ENCODE measurements around the gene TTL.
"Not testable (repeated sequence)": the region's sequence is repeated elsewhere in the genome, so short reads cannot be mapped to it uniquely, and the experiment has no call there.

The TTL gene

DNA sequence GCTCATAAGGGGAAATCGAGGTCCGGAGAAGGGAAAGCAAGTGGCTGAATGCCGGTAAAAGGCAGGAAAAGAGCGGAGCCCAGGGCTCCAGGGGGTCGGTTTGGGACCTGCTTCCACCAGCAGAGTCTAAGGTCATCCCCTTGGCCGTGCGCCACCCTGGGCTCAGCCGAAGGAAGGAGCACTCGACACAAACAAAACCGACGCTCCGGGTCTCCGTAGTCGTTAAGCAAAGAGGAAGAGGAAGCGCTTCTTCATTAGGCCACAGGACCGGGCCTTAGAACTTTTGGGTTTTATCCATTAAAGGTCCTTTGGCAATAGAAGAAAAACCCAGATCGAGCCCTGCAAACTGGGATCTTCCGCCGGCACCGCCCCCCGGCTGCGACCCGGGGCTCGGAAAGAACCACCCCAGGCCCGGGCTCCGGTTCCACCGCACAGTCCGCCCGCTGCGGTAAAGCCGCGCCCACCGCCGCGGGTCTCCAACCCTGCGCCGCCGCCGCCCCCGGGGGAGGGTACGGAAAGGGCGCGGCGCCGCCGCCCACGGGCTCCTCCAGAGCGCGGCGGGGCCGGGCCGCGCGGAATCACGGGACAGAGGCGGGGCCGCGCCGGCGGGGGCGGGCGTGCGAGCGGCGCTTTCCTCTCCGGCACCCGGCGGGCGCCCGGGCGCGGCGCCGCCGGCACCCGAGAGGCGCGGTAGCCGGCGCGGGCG is at the start of gene TTL:
TSS of gene TTL (plus strand) at position 629 of the 706 bp plus-strand sequence. CDS start 189 bp downstream, outside the sequence.
- H3K27ac ChIP-seq (ENCODE audit: low read depth, low read length) = peak within 1 kb of the TSS; percentile 82
- H3K9ac ChIP-seq (ENCODE audit: low read length) = peak within 1 kb of the TSS; percentile 50
- H3K36me3 ChIP-seq (ENCODE audit: control insufficient read depth, insufficient read depth, low read length) = no peaks in the 10 kb centered on the region

DNA sequence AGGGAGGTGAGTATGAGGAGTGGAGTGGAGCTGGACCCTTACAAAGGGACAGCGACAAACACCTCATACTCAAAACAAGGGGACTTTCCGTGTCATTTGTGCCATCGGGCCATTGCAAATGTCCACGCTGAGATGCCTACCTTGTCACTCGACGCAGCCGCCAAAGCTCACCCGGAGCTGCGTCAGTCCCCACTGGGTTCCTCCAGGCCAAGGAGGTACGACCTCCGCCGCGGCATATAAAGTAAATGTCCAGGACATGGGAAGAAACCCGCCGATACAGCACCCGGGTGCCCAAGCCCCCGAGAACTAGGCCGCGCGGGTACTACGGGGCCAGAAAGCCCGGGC is 49.6 kb upstream of the TTL start:
- Histone ChIP-seq H3K27ac (ENCODE audit: low read depth, low read length) (peak overlapping the region; percentile 56), H3K4me3 (ENCODE audit: low read length) (peak overlapping the region; percentile 58)
- not testable (repeated sequence) for H3K27me3 ChIP-seq (ENCODE audit: control insufficient read depth, insufficient read depth, low read length); H3K9ac ChIP-seq (ENCODE audit: low read length); H3K36me3 ChIP-seq (ENCODE audit: control insufficient read depth, insufficient read depth, low read length); H3K4me1 ChIP-seq (ENCODE audit: control insufficient read depth, insufficient read depth, low read length)

More for the DNA sequence above, at the start of gene TTL:
- H3K27me3 ChIP-seq (ENCODE audit: control insufficient read depth, insufficient read depth, low read length) = no peaks in the 10 kb centered on the region
- H3K4me1 ChIP-seq (ENCODE audit: control insufficient read depth, insufficient read depth, low read length) = no peaks in the 10 kb centered on the region
- peak within 1 kb of the TSS; percentile 89 for H3K4me3 ChIP-seq (ENCODE audit: low read length)

DNA sequence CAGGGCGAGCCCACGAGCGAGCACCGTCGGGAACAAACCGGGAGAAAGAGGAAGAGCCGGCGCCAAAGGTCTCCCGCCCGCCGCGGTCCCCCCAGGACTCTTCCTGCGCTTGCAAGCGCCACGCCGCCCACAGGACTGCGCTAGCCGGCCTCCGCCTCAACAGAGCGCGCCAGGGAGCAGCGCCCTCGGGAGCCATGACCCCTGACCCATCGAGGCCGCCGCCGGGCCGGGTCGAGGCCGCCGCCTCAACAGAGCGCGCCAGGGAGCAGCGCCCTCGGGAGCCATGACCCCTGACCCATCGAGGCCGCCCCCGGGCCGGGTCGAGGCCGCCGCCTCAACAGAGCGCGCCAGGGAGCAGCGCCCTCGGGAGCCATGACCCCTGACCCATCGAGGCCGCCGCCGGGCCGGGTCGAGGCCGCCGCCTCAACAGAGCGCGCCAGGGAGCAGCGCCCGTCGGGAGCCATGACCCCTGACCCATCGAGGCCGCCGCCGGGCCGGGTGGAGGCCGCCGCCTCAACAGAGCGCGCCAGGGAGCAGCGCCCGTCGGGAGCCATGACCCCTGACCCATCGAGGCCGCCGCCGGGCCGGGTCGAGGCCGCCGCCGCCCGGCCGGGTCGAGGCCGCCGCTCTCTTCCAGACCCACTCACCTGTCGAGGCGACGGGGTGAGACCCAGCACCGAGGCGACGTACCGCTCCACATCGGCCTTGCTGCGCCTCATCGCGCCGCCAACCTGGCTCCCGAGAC is 49.0 kb upstream of the TTL start:
- not testable (repeated sequence) for H3K36me3 ChIP-seq (ENCODE audit: control insufficient read depth, insufficient read depth, low read length); H3K9ac ChIP-seq (ENCODE audit: low read length); H3K4me1 ChIP-seq (ENCODE audit: control insufficient read depth, insufficient read depth, low read length); H3K27me3 ChIP-seq (ENCODE audit: control insufficient read depth, insufficient read depth, low read length)
- Histone ChIP-seq H3K27ac (ENCODE audit: low read depth, low read length) (peak overlapping the region; percentile 61), H3K4me3 (ENCODE audit: low read length) (peak overlapping the region; percentile 58)

DNA sequence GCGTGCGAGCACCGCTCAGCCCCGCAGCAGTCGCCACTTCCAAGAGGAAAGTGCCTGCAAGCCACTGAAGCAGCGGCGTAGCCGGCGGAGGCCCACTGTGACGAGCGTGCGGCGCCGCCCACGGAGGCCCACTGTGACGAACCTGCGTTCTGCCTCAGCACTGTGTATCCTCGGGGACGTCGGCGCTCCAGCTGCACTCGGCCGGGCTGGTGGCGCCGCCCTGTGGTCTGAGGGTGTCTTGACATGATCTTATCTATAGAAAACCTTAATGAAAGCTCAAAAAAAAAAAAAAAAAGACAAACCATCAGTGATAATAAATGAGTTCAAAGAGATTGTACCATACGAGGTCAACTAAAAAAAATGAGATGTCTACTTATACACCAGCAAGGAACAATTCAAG is 48.5 kb upstream of the TTL start, which contains the start of gene RGPD8:
TSS of gene RGPD8 (minus strand) at position 166 of the 400 bp plus-strand sequence. CDS start 192 bp downstream, outside the sequence.
- H3K27me3 ChIP-seq (ENCODE audit: control insufficient read depth, insufficient read depth, low read length); H3K4me1 ChIP-seq (ENCODE audit: control insufficient read depth, insufficient read depth, low read length); H3K9ac ChIP-seq (ENCODE audit: low read length); H3K36me3 ChIP-seq (ENCODE audit: control insufficient read depth, insufficient read depth, low read length): not testable (repeated sequence)
- Histone ChIP-seq H3K27ac (ENCODE audit: low read depth, low read length) (peak within 1 kb of the TSS; percentile 61), H3K4me3 (ENCODE audit: low read length) (peak within 1 kb of the TSS; percentile 58)

DNA sequence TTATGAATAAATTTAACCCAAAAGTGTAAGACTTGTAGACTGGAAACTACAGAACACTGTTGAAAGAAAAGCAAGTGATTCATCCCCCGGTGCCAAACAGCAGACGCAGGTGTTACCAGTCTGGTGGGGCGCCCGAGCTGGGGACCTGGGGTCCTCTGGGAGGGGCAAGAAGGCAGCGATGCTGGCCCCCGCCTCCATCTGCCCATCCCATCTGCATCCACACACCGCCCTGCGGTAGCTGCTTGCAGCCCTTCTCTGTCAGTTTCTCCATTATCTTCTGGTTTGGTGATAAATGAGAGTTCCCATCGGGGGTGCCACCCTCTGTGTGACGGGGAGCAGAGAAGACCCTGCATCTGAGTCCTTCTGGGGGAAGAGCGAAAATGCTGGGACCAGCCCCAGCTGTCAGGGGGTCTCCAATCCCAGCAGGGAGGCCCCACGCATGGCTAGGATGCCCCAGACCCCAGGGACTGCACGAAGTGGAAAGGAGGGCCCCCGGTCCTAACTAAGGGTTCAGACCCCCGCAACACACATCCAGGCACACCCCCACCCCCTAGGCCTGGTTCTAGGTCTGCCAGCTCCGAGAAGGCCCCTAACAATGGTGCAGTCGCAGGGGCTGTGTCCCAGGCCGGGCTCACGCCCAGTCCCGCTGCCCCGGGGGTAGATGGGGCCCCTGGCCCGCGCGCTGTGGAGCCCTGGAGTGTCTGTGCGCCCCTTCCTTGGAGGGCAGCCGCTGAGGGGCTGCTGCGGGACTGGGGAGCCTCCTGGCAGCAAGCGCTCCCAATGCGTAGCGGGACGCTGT is 47.8 kb upstream of the TTL start:
- Histone ChIP-seq H3K36me3 (ENCODE audit: control insufficient read depth, insufficient read depth, low read length) (no peaks in the 10 kb centered on the region), H3K9ac (ENCODE audit: low read length) (no peak overlapping the region), H3K27ac (ENCODE audit: low read depth, low read length) (no peak overlapping the region), H3K4me1 (ENCODE audit: control insufficient read depth, insufficient read depth, low read length) (no peaks in the 10 kb centered on the region), H3K4me3 (ENCODE audit: low read length) (no peak overlapping the region), H3K27me3 (ENCODE audit: control insufficient read depth, insufficient read depth, low read length) (no peaks in the 10 kb centered on the region)

DNA sequence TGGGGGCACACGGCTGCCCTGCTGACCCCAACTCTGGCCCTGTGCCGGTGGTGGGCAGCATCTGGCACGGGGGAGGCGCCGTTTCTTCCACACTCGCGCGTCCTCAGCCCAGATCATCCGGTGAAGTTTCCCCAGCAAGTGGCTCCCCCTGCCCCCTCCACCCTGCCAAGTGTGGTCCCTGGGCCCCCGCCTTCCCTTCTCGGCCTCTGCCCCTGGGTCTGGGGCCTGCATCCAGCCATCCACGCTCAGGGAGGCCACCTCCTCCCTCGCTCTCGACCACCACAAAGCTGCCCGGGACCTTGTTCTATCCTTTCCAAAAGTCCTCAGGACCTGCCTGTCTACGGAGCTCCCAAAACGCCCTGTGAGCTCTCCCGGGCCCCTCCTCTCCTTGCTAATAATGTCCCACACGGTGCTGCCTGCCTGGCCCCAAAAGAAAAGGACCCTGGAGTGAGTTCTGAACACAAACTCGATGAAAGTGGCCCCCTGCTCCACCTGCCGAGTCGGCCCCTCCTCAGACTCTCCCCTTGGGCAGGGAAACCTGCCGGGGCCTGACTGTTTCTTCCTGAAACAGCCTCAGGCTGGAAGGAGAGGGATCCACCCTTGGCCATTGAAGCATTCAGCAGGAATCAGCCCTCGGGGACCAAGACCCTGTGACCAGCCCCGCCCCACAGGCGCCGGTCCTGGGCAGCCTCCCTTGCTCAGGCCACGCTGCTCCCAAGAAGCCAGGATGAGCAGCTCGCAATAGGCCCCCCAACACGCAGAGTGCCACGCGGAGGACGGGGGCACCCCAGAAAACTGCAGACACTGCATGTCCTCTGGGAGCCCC is 46.9 kb upstream of the TTL start:
- not testable (repeated sequence) for H3K9ac ChIP-seq (ENCODE audit: low read length); H3K27ac ChIP-seq (ENCODE audit: low read depth, low read length); H3K27me3 ChIP-seq (ENCODE audit: control insufficient read depth, insufficient read depth, low read length); H3K36me3 ChIP-seq (ENCODE audit: control insufficient read depth, insufficient read depth, low read length); H3K4me1 ChIP-seq (ENCODE audit: control insufficient read depth, insufficient read depth, low read length); H3K4me3 ChIP-seq (ENCODE audit: low read length)

DNA sequence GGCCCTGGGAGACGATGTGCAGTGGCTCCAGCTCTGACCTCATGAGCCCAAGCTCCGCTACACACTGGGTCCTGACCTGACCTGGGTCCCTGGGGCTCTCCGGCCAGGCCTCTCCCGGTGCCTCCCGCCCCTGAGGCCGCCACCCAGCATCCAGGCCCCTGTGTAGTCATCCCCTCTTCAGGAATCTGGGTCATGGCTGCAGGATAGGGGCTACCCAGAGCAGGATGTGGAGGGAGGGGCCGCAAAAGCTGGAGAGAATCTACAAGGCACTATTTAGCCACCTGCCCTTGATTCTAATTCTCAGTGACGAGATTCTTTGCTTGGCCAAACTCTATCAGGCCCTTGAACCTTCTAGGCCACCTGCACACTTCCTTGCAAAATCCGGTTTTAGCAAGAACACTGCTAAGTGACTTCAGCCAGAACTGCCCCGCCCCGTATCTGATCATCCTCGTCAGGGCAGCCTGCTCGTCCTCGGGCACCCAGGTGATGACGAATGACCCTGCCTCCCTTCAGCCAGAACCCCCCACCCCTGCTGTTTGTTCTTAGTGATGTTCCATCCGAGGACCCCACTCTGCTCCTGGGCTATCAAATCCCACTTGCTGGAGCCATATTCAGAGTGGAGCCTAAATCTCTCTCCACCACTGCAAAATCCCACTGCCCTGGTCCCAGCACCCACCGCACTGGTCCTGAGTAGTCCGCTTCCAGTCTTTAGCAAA is 46.1 kb upstream of the TTL start:
- not testable (repeated sequence) for H3K4me3 ChIP-seq (ENCODE audit: low read length); H3K4me1 ChIP-seq (ENCODE audit: control insufficient read depth, insufficient read depth, low read length); H3K36me3 ChIP-seq (ENCODE audit: control insufficient read depth, insufficient read depth, low read length); H3K27me3 ChIP-seq (ENCODE audit: control insufficient read depth, insufficient read depth, low read length); H3K27ac ChIP-seq (ENCODE audit: low read depth, low read length); H3K9ac ChIP-seq (ENCODE audit: low read length)

DNA sequence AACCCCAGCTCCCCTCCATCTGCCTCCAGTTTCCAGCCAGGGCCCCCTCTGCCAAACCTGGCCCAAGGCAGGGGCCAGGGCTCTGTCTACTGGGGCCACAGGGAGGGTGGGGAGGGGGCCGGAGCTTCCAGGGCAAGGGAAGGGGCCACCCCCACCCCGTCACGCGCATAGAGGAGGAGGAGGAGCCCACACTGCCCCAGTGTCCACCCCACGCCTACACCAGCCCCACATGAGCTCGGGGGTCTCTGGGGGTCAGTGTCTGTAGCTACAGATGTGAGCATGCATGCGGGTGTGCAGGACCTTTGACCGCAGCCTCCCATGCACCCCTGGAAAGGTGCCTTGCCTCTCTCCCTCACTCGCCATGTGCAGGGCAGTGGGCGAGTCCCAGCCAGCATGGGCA is 45.0 kb upstream of the TTL start:
- not testable (repeated sequence) for H3K27ac ChIP-seq (ENCODE audit: low read depth, low read length); H3K4me3 ChIP-seq (ENCODE audit: low read length); H3K36me3 ChIP-seq (ENCODE audit: control insufficient read depth, insufficient read depth, low read length); H3K9ac ChIP-seq (ENCODE audit: low read length); H3K27me3 ChIP-seq (ENCODE audit: control insufficient read depth, insufficient read depth, low read length); H3K4me1 ChIP-seq (ENCODE audit: control insufficient read depth, insufficient read depth, low read length)

DNA sequence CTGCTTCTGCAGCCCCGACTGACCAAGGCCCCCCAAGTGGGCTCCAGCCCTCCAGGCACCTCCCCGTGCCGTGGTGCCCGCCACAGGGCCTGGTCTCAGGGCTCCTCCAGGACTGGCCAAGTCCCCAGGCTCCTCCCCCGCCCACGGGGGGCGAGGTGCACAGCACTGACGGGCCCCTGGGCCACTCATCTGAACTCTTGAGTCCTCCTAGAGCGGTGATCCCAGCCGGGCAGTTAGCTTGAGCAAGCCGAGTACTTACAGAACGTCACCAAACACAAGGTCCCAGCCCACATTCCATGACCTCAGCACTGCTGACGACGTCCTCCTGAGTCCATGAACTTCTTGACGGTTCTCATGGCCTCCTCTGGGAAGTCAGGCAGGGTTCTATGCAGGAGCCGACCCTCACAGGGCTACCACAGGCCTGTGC is 44.5 kb upstream of the TTL start:
- H3K4me1 ChIP-seq (ENCODE audit: control insufficient read depth, insufficient read depth, low read length); H3K27ac ChIP-seq (ENCODE audit: low read depth, low read length); H3K36me3 ChIP-seq (ENCODE audit: control insufficient read depth, insufficient read depth, low read length); H3K4me3 ChIP-seq (ENCODE audit: low read length); H3K9ac ChIP-seq (ENCODE audit: low read length); H3K27me3 ChIP-seq (ENCODE audit: control insufficient read depth, insufficient read depth, low read length): not testable (repeated sequence)

DNA sequence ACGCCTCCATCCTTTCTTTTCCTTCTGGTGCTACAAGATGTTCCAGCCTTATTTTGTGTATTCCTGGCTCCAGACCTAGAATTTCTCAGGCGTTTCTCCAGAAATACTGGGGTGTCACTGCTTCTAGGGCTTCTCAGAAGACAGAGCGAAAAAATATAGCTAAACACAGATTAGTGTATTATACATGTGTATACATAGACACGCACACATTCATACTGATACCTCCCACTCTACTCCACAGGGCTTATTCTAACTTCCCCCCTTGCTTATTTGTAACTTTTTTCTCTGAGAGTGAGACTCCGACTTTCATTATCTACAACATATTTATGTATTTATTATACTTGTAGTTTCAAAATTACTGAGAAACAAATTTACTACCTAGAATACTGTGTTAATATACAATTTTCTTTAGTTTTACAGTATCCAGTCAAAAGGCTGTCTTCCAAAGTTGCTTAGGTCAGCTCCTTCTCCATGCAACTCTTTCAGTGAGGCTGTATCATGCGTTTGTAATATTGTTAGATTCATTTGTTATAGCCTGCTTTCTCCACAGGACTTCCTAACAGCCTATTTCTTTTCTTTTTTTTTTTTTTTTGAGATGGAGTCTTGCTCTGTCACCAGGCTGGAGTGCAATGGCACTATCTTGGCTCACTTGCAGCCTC is 43.2 kb upstream of the TTL start:
- not testable (repeated sequence) for H3K27ac ChIP-seq (ENCODE audit: low read depth, low read length)

DNA sequence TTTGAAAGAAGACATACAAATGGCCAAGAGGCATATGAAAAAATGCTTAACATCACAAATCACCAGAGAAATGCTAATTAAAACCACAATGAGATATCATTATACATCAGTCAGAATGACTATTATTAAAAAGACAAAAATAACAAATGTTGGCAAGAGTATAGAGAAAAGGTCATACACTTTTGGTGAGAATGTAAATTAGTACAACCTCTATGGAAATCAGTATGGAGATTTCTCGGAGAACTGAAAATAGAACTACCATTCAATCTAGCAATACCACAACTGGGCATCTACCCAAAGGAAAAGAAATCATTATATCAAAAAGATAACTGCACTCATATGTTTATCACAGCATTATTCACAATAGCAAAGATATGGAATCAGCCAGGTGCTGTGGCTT is 37.7 kb upstream of the TTL start:
- not testable (repeated sequence) for H3K9ac ChIP-seq (ENCODE audit: low read length); H3K27me3 ChIP-seq (ENCODE audit: control insufficient read depth, insufficient read depth, low read length); H3K36me3 ChIP-seq (ENCODE audit: control insufficient read depth, insufficient read depth, low read length); H3K4me1 ChIP-seq (ENCODE audit: control insufficient read depth, insufficient read depth, low read length); H3K4me3 ChIP-seq (ENCODE audit: low read length); H3K27ac ChIP-seq (ENCODE audit: low read depth, low read length)

More for the DNA sequence above, 43.2 kb upstream of the TTL start:
- H3K4me3 ChIP-seq (ENCODE audit: low read length); H3K36me3 ChIP-seq (ENCODE audit: control insufficient read depth, insufficient read depth, low read length); H3K9ac ChIP-seq (ENCODE audit: low read length); H3K27me3 ChIP-seq (ENCODE audit: control insufficient read depth, insufficient read depth, low read length); H3K4me1 ChIP-seq (ENCODE audit: control insufficient read depth, insufficient read depth, low read length): not testable (repeated sequence)

Data from rectal smooth muscle tissue (tissue), 1 donor.